SK-N-SH (cell line): ENCODE data around the gene RBBP4. TPM values are rescaled to one million over a fixed set of nuclear protein-coding genes. Genes with fewer than 3 reads are reported as not detected.

ENCODE experiments used
- CTCF ChIA-PET: fragments of 300-600, 350-600 bp; formaldehyde crosslinking; extraction: SDS; loops from one replicate; lab custom pipeline; 2021; lab: Yijun Ruan, JAX
- POLR2A ChIA-PET: fragments of 350-600 bp; sonication (Branson Sonifier 250); formaldehyde crosslinking; extraction: SDS; loops from one replicate; lab custom pipeline; 2020; ENCODE audit warnings: antibody characterized with exemption, inconsistent platforms; lab: Yijun Ruan, JAX
- DNase-seq: peaks from one replicate; pipeline ENCODE4 v3.0.0; 2012
- H2AFZ ChIP-seq: fragments of 200-600 bp; sonication (generic); 2 replicates; pipeline ENCODE4 v1.8.1; 2016; ENCODE audit warnings: antibody characterized with exemption, mild to moderate bottlenecking, low read depth
- H3F3A ChIP-seq: fragments of 200-600 bp; sonication (generic); replicated peaks from 2 replicates; pipeline ENCODE3; 2016; ENCODE audit warnings: antibody characterized with exemption, mild to moderate bottlenecking; ENCODE audit not compliant: insufficient read depth
- H3K27ac ChIP-seq, 2 experiments: fragments of 200-500 bp in 1 of 2; fragments of 200-600 bp in 1 of 2; sonication (Bioruptor generic) in 1 of 2; sonication (generic), shearing (Covaris generic) in 1 of 2; 2 replicates each; pipeline versions ENCODE4 v1.5.1 to v1.6.1; 2014 to 2016; ENCODE audit warnings: low read depth in 2 of 2, inconsistent platforms in 1 of 2, low read length in 1 of 2, mild to moderate bottlenecking in 1 of 2, mixed read lengths in 1 of 2
- H3K27me3 ChIP-seq: fragments of 200-600 bp; sonication (generic), shearing (Covaris generic); 2 replicates; pipeline ENCODE4 v1.6.1; 2016; ENCODE audit warnings: mixed run types; ENCODE audit not compliant: insufficient read depth
- H3K36me3 ChIP-seq, 2 experiments: fragments of 200-500 bp in 1 of 2; fragments of 200-600 bp in 1 of 2; sonication (Bioruptor generic) in 1 of 2; sonication (generic) in 1 of 2; replicated peaks in 1 of 2; 2 replicates each; pipeline versions ENCODE3 to v1.5.1; 2014 to 2016; ENCODE audit warnings: low read length in 1 of 2, mild to moderate bottlenecking in 1 of 2; ENCODE audit not compliant: insufficient read depth in 2 of 2, control insufficient read depth in 1 of 2
- H3K4me1 ChIP-seq, 2 experiments: fragments of 200-500 bp in 1 of 2; fragments of 200-600 bp in 1 of 2; sonication (Bioruptor generic) in 1 of 2; sonication (generic), shearing (Covaris generic) in 1 of 2; 2 replicates each; pipeline versions ENCODE4 v1.5.1 to v1.6.1; 2014 to 2016; ENCODE audit warnings: low read depth in 1 of 2, low read length in 1 of 2, mixed run types in 1 of 2; ENCODE audit not compliant: insufficient read depth in 2 of 2, control insufficient read depth in 1 of 2
- H3K4me2 ChIP-seq: fragments of 200-600 bp; sonication (generic), shearing (Covaris generic); 2 replicates; pipeline ENCODE4 v1.6.1; 2017; ENCODE audit warnings: mixed run types
- H3K4me3 ChIP-seq, 2 experiments: fragments of 200-500 bp in 1 of 2; fragments of 200-600 bp in 1 of 2; sonication (Bioruptor generic) in 1 of 2; sonication (generic), shearing (Covaris generic) in 1 of 2; 2 replicates each; pipeline versions ENCODE4 v1.5.1 to v1.8.1; 2014 to 2016; ENCODE audit warnings: low read depth in 2 of 2, inconsistent platforms in 1 of 2, low read length in 1 of 2, mild to moderate bottlenecking in 1 of 2, mixed read lengths in 1 of 2, moderate library complexity in 1 of 2
- H3K79me2 ChIP-seq: fragments of 200-600 bp; sonication (generic); 2 replicates; pipeline ENCODE4 v1.8.1; 2017; ENCODE audit warnings: mild to moderate bottlenecking; ENCODE audit not compliant: insufficient read depth
- H3K9ac ChIP-seq: fragments of 200-600 bp; sonication (generic); 2 replicates; pipeline ENCODE4 v1.6.1; 2017; ENCODE audit warnings: mixed run types
- H3K9me2 ChIP-seq: fragments of 200-600 bp; sonication (generic); 2 replicates; pipeline ENCODE4 v1.6.1; 2017; ENCODE audit warnings: mixed run types
- H3K9me3 ChIP-seq: fragments of 200-600 bp; sonication (generic); 2 replicates; pipeline ENCODE4 v1.6.1; 2017; ENCODE audit warnings: mixed run types, mild to moderate bottlenecking, moderate library complexity
- H4K20me1 ChIP-seq: fragments of 200-600 bp; sonication (generic); 2 replicates; pipeline ENCODE4 v1.6.1; 2017; ENCODE audit warnings: mild to moderate bottlenecking, mixed run types; ENCODE audit not compliant: insufficient read depth
- CHD2 ChIP-seq: fragments of 150-350 bp; IDR thresholded peaks from 2 replicates; pipeline ENCODE4 v1.6.1; 2018; ENCODE audit warnings: low read length; ENCODE audit not compliant: partially characterized antibody
- CTCF ChIP-seq: fragments of 200-600 bp; sonication (generic); IDR thresholded peaks from 2 replicates; pipeline ENCODE4 v1.6.1; 2017; ENCODE audit warnings: antibody characterized with exemption, mild to moderate bottlenecking, moderate library complexity
- EP300 ChIP-seq, 2 experiments: IDR thresholded peaks; 2 replicates each; pipeline versions ENCODE4 v1.4.0 to v1.6.1; 2012; ENCODE audit warnings: borderline replicate concordance in 1 of 2, low read depth in 1 of 2, low read length in 1 of 2
- FOXJ3 ChIP-seq: sonication (generic); formaldehyde crosslinking; IDR thresholded peaks from 2 replicates; pipeline ENCODE4 v1.5.1; 2020; ENCODE audit warnings: mild to moderate bottlenecking, missing genetic modification reagents
- FOXM1 ChIP-seq: IDR thresholded peaks from 2 replicates; pipeline ENCODE4 v1.4.0; 2012; ENCODE audit warnings: low read depth, mild to moderate bottlenecking
- IRF3 ChIP-seq: fragments of 150-350 bp; IDR thresholded peaks from 2 replicates; pipeline ENCODE4 v1.6.1; 2016; ENCODE audit warnings: mild to moderate bottlenecking, low read depth, low read length
- NFIC ChIP-seq: IDR thresholded peaks from 2 replicates; pipeline ENCODE4 v1.4.0; 2012; ENCODE audit warnings: borderline replicate concordance
- SIN3A ChIP-seq: IDR thresholded peaks from 2 replicates; pipeline ENCODE4 v1.6.1; 2012; ENCODE audit warnings: low read depth, mild to moderate bottlenecking, low read length, moderate library complexity, borderline replicate concordance
- SMC3 ChIP-seq: IDR thresholded peaks from 2 replicates; pipeline ENCODE4 v1.6.1; 2012; ENCODE audit warnings: low read depth, low read length, improper control_type of control experiment
- TAF1 ChIP-seq: IDR thresholded peaks from 2 replicates; pipeline ENCODE4 v1.6.1; 2012; ENCODE audit warnings: low read depth, mild to moderate bottlenecking, low read length, moderate library complexity, borderline replicate concordance
- TCF12 ChIP-seq: IDR thresholded peaks from 2 replicates; pipeline ENCODE4 v1.4.0; 2012
- USF2 ChIP-seq: fragments of 150-350 bp; IDR thresholded peaks from 2 replicates; pipeline ENCODE4 v1.6.1; 2017; ENCODE audit warnings: antibody characterized with exemption, low read length, low read depth, borderline replicate concordance
- YY1 ChIP-seq: IDR thresholded peaks from 2 replicates; pipeline ENCODE4 v1.4.0; 2012; ENCODE audit warnings: low read depth, mild to moderate bottlenecking
- WGBS: methylation state at CpG from one replicate; pipeline ENCODE4 v1.1.6; 2017; ENCODE audit warnings: low lambda C conversion rate; 5-methylcytosine and 5-hydroxymethylcytosine counted together
- polyA plus RNA-seq, 3 experiments: library from polyadenylated mRNA; depleted of rRNA; stranded (reverse); fragments of >200 nt; gene quantifications; 2 replicates each; pipeline ENCODE4 v1.2.3, GENCODE V29; 2012
- TF ChIP-seq, protein P1 (sequence below): IDR thresholded peaks from 2 replicates; pipeline ENCODE4 v1.4.0; 2012; ENCODE audit warnings: low read depth
- TF ChIP-seq, protein P2 (sequence below): IDR thresholded peaks from 2 replicates; pipeline ENCODE4 v1.6.1; 2012; ENCODE audit warnings: mild to moderate bottlenecking, low read depth, low read length, moderate library complexity

RBBP4 gene
- polyA plus RNA-seq, 1 of the 3 experiments (the other 2 are of a cell fraction): 108 TPM

DNA sequence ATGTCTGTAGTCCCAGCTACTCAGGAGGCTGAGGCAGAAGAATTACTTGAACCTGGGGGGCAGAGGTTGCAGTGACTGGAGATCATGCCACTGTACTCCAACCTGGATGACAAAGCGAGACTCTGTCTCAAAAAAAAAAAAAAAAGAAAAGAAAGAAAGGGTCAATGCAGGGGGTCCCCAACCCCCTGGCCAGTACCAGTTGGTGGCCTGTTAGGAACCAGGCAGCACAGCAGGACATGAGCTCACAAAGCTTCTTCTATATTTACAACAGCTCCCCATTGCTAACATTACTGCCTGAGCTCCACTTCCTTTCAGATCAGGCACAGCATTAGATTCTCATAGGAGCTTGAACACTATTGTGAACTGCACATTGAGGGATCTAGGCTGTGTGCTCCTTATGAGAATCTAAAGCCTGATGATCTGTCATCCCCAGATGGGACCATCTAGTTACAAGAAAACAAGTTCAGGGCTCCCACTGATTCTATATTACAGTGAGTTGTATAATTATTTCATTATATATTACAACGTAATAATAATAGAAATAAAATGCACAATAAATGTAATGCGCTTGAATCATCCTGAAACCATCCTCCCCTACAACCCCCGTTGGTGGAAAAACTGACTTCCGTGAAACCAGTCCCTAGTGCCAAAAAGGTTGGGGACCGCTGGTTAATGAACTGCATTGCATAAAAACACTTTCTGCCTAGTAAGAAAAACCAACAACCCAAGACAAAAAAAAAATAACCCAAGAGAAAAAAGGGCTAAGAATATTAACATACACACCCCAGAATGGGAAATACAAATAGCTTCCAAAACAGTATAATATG is 3.5 kb upstream of the RBBP4 start:
- ChIA-PET CTCF (no interaction called here), POLR2A (no interaction called here)
- peak overlapping the region; percentile 83 for H3K4me2 ChIP-seq

More for the DNA sequence above, 3.5 kb upstream of the RBBP4 start:
- Histone ChIP-seq H3K9me3 (no peaks in the 10 kb centered on the region), H3K36me3 (peaks cover 0 to 6% of the 10 kb centered on the region in 2 experiments), H3K9ac (no peak overlapping the region), H3K27ac (no peak overlapping the region), H4K20me1 (no peaks in the 10 kb centered on the region), H3F3A (peaks cover 10% of the 10 kb centered on the region), H3K79me2 (peaks cover 87% of the 10 kb centered on the region), H3K4me1 (peaks cover 4 to 7% of the 10 kb centered on the region in 2 experiments; a peak in 3 of 4 replicates), H3K4me3 (no peak overlapping the region), H3K9me2 (no peaks in the 10 kb centered on the region), H2AFZ (no peak overlapping the region), H3K27me3 (no peaks in the 10 kb centered on the region)
- 79% methylated on average over 6 of the region's 6 CpGs for WGBS
- no peak for TF ChIP-seq SMC3
- TF ChIP-seq SIN3A: no peak
- TF ChIP-seq, protein P1, sequence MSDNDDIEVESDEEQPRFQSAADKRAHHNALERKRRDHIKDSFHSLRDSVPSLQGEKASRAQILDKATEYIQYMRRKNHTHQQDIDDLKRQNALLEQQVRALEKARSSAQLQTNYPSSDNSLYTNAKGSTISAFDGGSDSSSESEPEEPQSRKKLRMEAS: no peak
- no peak for TF ChIP-seq FOXM1
- no peak for TF ChIP-seq FOXJ3
- no peak for TF ChIP-seq TAF1
- no peak for TF ChIP-seq IRF3
- no peak for TF ChIP-seq EP300 (IDR thresholded peaks at IDR 0.05; ENCODE audit: borderline replicate concordance in 1 of 2, low read depth in 1 of 2, low read length in 1 of 2)
- TF ChIP-seq, protein P2, sequence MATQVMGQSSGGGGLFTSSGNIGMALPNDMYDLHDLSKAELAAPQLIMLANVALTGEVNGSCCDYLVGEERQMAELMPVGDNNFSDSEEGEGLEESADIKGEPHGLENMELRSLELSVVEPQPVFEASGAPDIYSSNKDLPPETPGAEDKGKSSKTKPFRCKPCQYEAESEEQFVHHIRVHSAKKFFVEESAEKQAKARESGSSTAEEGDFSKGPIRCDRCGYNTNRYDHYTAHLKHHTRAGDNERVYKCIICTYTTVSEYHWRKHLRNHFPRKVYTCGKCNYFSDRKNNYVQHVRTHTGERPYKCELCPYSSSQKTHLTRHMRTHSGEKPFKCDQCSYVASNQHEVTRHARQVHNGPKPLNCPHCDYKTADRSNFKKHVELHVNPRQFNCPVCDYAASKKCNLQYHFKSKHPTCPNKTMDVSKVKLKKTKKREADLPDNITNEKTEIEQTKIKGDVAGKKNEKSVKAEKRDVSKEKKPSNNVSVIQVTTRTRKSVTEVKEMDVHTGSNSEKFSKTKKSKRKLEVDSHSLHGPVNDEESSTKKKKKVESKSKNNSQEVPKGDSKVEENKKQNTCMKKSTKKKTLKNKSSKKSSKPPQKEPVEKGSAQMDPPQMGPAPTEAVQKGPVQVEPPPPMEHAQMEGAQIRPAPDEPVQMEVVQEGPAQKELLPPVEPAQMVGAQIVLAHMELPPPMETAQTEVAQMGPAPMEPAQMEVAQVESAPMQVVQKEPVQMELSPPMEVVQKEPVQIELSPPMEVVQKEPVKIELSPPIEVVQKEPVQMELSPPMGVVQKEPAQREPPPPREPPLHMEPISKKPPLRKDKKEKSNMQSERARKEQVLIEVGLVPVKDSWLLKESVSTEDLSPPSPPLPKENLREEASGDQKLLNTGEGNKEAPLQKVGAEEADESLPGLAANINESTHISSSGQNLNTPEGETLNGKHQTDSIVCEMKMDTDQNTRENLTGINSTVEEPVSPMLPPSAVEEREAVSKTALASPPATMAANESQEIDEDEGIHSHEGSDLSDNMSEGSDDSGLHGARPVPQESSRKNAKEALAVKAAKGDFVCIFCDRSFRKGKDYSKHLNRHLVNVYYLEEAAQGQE: no peak
- TF ChIP-seq YY1: no peak
- no peak for TF ChIP-seq TCF12
- no peak for TF ChIP-seq CHD2
- no peak for TF ChIP-seq CTCF
- no peak for TF ChIP-seq NFIC
- no peak for TF ChIP-seq USF2
- no peak for DNase-seq
